Activated T-cell treated with anti-CD3 and anti-CD28 coated beads for 1 hour (primary cell): ENCODE data around the gene DMWD.
A peak's percentile ranks its signal among the peaks of the same experiment; 100 is the strongest.

Source experiments
- DNase-seq: peaks from one replicate; pipeline ENCODE4 v3.0.0-alpha.2; 2020; ENCODE audit warnings: low read depth

The DMWD gene

GRCh38 chr19:45785097-45785496, 7.5 kb downstream of the DMWD start:
- no peak for DNase-seq

- no peak for DNase-seq
These were observed 8.5 kb downstream of the DMWD start for GRCh38 chr19:45784096-45784495.

GRCh38 chr19:45782820-45783785, 9.5 kb downstream of the DMWD start:
- no peak for DNase-seq

- no peak for DNase-seq
These were observed 10.4 kb downstream of the DMWD start, which contains the start of gene DMPK for GRCh38 chr19:45782162-45782691. DMPK (minus strand) TSS chr19:45782490; CDS start chr19:45782352, 138 bp downstream.

GRCh38 chr19:45781214-45782161, 11.2 kb downstream of the DMWD start:
- DNase-seq: no peak

GRCh38 chr19:45780448-45781213, 12.0 kb downstream of the DMWD start:
- DNase-seq: no peak

GRCh38 chr19:45780146-45780447, 12.5 kb downstream of the DMWD start:
- no peak for DNase-seq

GRCh38 chr19:45779231-45780145, 13.2 kb downstream of the DMWD start:
- peak; percentile 65 for DNase-seq

- no peak for DNase-seq
These were observed 14.5 kb downstream of the DMWD start for GRCh38 chr19:45778010-45778661.

- no peak for DNase-seq
These were observed 15.2 kb downstream of the DMWD start for GRCh38 chr19:45777395-45777961.

GRCh38 chr19:45774765-45775164, 17.9 kb downstream of the DMWD start:
- no peak for DNase-seq

GRCh38 chr19:45773384-45773783, 19.3 kb downstream of the DMWD start:
- DNase-seq: no peak

GRCh38 chr19:45772912-45773311, 19.7 kb downstream of the DMWD start:
- no peak for DNase-seq

GRCh38 chr19:45772130-45772840, 20.4 kb downstream of the DMWD start:
- no peak for DNase-seq

- no peak for DNase-seq
These were observed 21.2 kb downstream of the DMWD start for GRCh38 chr19:45771311-45771933.

GRCh38 chr19:45770192-45771101, 22.2 kb downstream of the DMWD start:
- DNase-seq: peak; percentile 91

GRCh38 chr19:45769821-45770191, 22.8 kb downstream of the DMWD start:
- peak; percentile 44 for DNase-seq
